Uterus (tissue), 4 donors: Measurements from ENCODE around the gene CISD2. TPM values are rescaled to one million over a fixed set of nuclear protein-coding genes. Genes with fewer than 3 reads are reported as not detected.
"Not testable (repeated sequence)": the region's sequence is repeated elsewhere in the genome, so short reads cannot be mapped to it uniquely, and the experiment has no call there.

Source experiments
- DNase-seq, 2 donors: peaks; one replicate each; pipeline ENCODE4 v3.0.0-alpha.2; 2019 to 2020
- H3K27ac ChIP-seq, 2 donors: fragments of 200-600 bp; sonication (generic); 1 replicate in 1 of 2; 2 replicates in 1 of 2; pipeline ENCODE4 v1.5.1; 2016 to 2018
- H3K27me3 ChIP-seq, 2 donors: fragments of 200-600 bp; sonication (generic); one replicate each; pipeline ENCODE4 v1.5.1; 2018 to 2019; ENCODE audit warnings: control low read depth in 1 of 2
- H3K36me3 ChIP-seq, 2 donors: fragments of 200-600 bp; sonication (generic); one replicate each; pipeline ENCODE4 v1.5.1; 2019; ENCODE audit warnings: control low read depth in 1 of 2
- H3K4me1 ChIP-seq, 2 donors: fragments of 200-600 bp; sonication (generic); one replicate each; pipeline ENCODE4 v1.5.1; 2018 to 2019; ENCODE audit warnings: control low read depth in 1 of 2
- H3K4me3 ChIP-seq, 2 donors: fragments of 200-600 bp; sonication (generic); 1 replicate in 1 of 2; 2 replicates in 1 of 2; pipeline ENCODE4 v1.5.1; 2018 to 2019; ENCODE audit warnings: mild to moderate bottlenecking in 1 of 2
- H3K9me3 ChIP-seq, 2 donors: fragments of 200-600 bp; sonication (generic); one replicate each; pipeline ENCODE4 v1.5.1; 2019; ENCODE audit warnings: control low read depth in 1 of 2
- POLR2A ChIP-seq, 2 donors: fragments of 450-650 bp; IDR thresholded peaks; one replicate each; pipeline ENCODE4 v1.6.1; 2016; ENCODE audit warnings: antibody characterized with exemption in 2 of 2, mild to moderate bottlenecking in 1 of 2, moderate library complexity in 1 of 2
- intact Hi-C: fragments of 100-400 bp; cut with DNase I; formaldehyde crosslinking; loops from one replicate; pipeline ENCODE4 v1.15.1; 2023; ENCODE audit warnings: low total_unique reads
- total RNA-seq, 4 donors: library from RNA; depleted of rRNA in 3 of 4; stranded (reverse); fragments of >200 nt in 3 of 4; gene quantifications; one replicate each; pipeline versions ENCODE4 v1.1.0 to v1.2.4, GENCODE V29; 2014 to 2023
- TF ChIP-seq, protein P1 (sequence below), 4 experiments: fragments of 200-600 bp in 2 of 4; fragments of 450-650 bp in 2 of 4; sonication (generic) in 2 of 4; IDR thresholded peaks; one replicate each; pipeline ENCODE4 v1.5.1; 2016 to 2019; ENCODE audit warnings: antibody characterized with exemption in 4 of 4, mild to moderate bottlenecking in 2 of 4, moderate library complexity in 1 of 4
- donor health status: DM: yes; HTN: yes; CAD: no.

The CISD2 gene
- total RNA-seq, 4 donors from 2014 or later, result 3.8 to 30.0 (median 19.4) TPM

DNA sequence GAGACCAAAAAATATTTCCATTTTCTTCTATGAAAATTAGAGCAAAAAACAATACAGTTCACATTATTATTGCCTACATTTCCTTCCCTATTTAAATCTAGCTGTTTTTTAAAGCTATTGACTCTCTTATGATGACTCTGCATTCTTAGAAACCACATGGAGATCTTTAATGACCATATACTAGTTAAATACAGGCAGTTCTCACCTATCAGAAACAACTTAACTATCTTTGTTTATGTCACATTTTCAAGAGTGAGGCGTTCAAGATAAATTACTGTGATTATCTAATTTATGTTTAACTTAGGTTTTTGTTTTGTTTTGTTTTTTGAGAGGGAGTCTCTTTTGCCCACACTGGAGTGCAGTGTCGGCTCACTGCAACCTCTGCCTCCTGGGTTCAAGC, 3.0 kb downstream of the CISD2 start:
- Histone ChIP-seq H3K4me3 (no peak overlapping the region), H3K36me3 (no peaks in the 10 kb centered on the region), H3K27me3 (no peaks in the 10 kb centered on the region), H3K27ac (no peak overlapping the region), H3K4me1 (peaks cover 0 to 8% of the 10 kb centered on the region in 2 donors), H3K9me3 (no peaks in the 10 kb centered on the region)
- intact Hi-C loops, result no loop called here
- no peak for DNase-seq
- TF ChIP-seq, protein P1, sequence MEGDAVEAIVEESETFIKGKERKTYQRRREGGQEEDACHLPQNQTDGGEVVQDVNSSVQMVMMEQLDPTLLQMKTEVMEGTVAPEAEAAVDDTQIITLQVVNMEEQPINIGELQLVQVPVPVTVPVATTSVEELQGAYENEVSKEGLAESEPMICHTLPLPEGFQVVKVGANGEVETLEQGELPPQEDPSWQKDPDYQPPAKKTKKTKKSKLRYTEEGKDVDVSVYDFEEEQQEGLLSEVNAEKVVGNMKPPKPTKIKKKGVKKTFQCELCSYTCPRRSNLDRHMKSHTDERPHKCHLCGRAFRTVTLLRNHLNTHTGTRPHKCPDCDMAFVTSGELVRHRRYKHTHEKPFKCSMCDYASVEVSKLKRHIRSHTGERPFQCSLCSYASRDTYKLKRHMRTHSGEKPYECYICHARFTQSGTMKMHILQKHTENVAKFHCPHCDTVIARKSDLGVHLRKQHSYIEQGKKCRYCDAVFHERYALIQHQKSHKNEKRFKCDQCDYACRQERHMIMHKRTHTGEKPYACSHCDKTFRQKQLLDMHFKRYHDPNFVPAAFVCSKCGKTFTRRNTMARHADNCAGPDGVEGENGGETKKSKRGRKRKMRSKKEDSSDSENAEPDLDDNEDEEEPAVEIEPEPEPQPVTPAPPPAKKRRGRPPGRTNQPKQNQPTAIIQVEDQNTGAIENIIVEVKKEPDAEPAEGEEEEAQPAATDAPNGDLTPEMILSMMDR (IDR thresholded peaks at IDR 0.05), result no peak
- TF ChIP-seq POLR2A (IDR thresholded peaks at IDR 0.05), result no peak

DNA sequence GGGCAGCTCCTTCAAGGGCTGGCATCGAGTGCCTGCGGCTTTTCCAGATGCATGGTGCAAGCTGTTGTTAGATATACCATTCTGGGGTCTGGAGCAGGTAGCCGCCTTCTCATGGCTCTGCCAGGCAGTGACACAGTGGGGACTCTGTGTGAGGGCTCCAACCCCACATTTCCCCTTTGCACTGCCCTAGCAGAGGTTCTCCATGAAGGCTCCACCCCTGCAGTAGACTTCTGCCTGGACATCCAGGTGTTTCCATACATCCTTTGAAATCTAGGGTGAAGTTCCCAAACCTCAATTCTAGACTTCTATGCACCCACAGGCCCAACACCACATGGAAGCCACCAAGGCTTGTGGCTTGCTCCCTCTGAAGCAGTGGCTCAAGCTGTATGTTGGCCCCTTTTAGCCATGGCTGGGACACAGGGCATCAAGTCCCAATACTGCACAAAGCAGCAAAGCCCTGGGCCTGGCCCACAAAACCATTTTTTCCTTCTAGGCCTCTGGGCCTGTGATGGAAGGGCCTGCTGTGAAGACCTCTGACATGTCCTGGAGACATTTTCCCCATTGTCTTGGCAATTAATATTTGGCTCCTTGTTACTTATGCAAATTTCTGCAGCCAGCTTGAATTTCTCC, 8.8 kb downstream of the CISD2 start:
- intact Hi-C loops, H3K4me3 ChIP-seq, H3K27ac ChIP-seq, H3K36me3 ChIP-seq, H3K4me1 ChIP-seq, H3K9me3 ChIP-seq, H3K27me3 ChIP-seq, DNase-seq: not testable (repeated sequence)

DNA sequence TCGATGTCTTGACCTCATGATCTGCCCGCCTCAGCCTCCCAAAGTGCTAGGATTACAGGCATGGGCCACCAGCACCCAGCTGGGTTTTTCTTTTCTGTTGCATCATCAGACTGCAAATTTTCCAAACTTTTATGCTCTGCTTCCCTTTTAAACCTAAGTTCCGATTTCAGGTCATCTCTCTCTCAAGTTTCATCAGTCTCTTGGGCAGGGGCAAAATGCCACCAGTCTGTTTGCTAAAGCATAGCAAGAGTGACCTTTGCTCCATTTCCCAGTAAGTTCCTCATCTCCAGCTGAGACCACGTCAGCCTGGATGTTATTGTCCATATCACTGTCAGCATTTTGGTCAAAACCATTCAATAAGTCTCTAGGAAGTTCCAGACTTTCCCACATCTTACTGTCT, 9.6 kb downstream of the CISD2 start:
- H3K27ac ChIP-seq, H3K27me3 ChIP-seq, DNase-seq, H3K4me3 ChIP-seq, H3K4me1 ChIP-seq, H3K9me3 ChIP-seq, H3K36me3 ChIP-seq, intact Hi-C loops: not testable (repeated sequence)

DNA sequence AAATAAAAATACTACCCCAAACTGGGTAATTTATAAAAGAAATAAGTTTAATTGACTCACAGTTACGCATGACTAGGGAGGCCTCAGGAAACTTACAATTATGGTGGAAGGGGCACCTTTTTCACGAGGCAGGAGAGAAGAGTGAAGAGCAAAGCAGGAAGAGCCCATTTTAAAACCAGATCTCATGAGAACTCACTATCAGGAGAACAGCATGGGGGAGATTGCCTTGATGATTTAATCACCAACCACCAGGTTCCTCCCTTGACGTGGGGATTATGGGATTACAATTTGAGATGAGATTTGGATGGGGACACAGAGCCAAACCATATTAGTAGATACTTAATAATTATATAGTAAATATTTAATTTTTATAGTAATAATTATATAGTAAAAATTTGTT, 10.1 kb downstream of the CISD2 start:
- intact Hi-C loops, result no loop called here
- no peaks in the 10 kb centered on the region for H3K27me3 ChIP-seq
- TF ChIP-seq, protein P1 (IDR thresholded peaks at IDR 0.05), result no peak
- no peak for TF ChIP-seq POLR2A (IDR thresholded peaks at IDR 0.05)
- H3K4me1 ChIP-seq, result no peaks in the 10 kb centered on the region
- H3K4me3 ChIP-seq, result no peak overlapping the region
- no peak for DNase-seq
- H3K27ac ChIP-seq, result no peak overlapping the region
- H3K9me3 ChIP-seq, result no peaks in the 10 kb centered on the region
- no peaks in the 10 kb centered on the region for H3K36me3 ChIP-seq

DNA sequence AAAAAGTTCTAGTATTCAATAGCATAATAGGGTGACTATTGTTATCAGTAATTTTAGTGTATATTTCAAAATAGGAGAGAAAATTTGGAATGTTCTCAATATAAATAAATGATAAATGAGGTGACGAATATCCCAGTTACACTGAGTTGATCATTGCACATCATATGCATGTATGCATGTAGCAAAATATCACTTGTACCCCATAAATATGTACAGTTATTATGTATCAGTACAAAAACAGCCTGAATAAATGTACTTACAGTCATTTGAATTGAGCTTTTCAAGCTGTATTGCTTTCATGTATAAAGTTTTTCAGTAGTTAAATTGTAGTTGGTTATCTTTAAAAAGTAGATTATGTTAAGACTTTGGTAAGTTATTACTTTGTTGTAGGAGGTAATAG, 12.6 kb downstream of the CISD2 start:
- no peaks in the 10 kb centered on the region for H3K27me3 ChIP-seq
- no peak overlapping the region for H3K27ac ChIP-seq
- H3K4me3 ChIP-seq, result no peak overlapping the region
- no peaks in the 10 kb centered on the region for H3K4me1 ChIP-seq
- intact Hi-C loops, result no loop called here
- H3K9me3 ChIP-seq, result no peaks in the 10 kb centered on the region
- DNase-seq, result no peak
- H3K36me3 ChIP-seq, result no peaks in the 10 kb centered on the region
- TF ChIP-seq POLR2A (IDR thresholded peaks at IDR 0.05), result no peak
- TF ChIP-seq, protein P1 (IDR thresholded peaks at IDR 0.05), result no peak

DNA sequence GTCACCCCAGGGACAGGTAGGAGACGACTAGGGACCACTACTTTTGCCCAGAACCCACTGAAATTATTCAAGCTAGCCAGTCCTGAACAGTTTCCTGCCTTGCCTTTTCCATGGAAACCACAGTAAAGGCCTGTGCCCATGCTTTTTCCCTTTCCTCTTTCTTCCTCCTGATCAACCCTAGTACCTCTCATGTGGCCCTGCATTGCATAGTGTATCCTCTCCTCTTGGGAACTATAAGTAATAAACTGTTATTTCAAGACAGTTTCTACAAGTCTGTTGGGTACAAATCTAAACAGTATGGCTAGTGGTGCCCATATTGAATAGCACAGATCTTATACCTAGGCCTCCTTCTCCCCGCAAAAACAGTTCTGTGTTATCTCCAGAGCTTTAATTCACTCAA, 14.5 kb downstream of the CISD2 start:
- Histone ChIP-seq H3K4me1 (no peaks in the 10 kb centered on the region), H3K9me3 (no peaks in the 10 kb centered on the region), H3K27ac (no peak overlapping the region), H3K36me3 (no peaks in the 10 kb centered on the region), H3K4me3 (no peak overlapping the region), H3K27me3 (no peaks in the 10 kb centered on the region)
- no peak for TF ChIP-seq POLR2A (IDR thresholded peaks at IDR 0.05)
- TF ChIP-seq, protein P1 (IDR thresholded peaks at IDR 0.05), result no peak
- DNase-seq, result no peak
- intact Hi-C loops, result no loop called here

DNA sequence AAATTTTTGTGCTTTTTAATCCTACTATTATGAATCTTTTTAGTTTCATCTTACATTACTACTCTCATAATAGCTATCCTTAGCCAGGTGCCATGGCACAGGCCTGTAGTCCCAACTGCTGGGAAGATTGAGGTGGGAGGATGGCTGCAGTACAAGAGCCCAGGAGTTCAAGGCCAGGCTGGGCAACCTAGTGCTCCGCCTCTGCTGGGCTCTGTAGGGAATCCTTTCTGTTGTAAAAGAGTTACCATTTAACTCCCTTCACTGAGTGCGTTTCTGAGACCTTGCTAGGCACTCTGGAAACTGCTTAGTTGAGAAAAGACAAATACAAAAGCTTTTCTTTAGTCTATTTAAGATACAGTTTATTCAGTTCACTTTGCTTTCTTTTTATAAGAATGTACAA, 19.8 kb downstream of the CISD2 start:
- H3K36me3 ChIP-seq, H3K4me3 ChIP-seq, intact Hi-C loops, H3K27ac ChIP-seq, DNase-seq, H3K4me1 ChIP-seq, H3K9me3 ChIP-seq, H3K27me3 ChIP-seq: not testable (repeated sequence)

DNA sequence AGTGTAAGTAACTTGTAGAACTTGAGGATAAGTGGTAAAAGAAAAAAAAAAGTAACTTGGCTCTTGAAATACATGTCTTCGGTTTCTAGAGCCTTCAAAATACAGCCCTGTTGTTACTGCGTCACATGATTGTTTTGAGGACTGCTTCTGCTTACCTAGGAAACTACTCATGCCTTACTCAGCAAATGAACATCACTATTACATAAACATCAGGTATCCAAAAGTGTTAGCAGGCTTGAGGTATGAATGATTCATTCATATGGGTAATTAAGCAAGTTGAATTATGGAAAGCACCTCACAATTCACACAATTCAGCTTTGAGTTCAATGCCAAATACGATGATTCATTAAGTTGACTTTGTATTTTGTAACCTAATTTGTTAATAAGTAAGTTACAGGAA, 21.1 kb downstream of the CISD2 start:
- H3K36me3 ChIP-seq, H3K9me3 ChIP-seq, intact Hi-C loops, H3K4me1 ChIP-seq, H3K27me3 ChIP-seq, DNase-seq, H3K27ac ChIP-seq, H3K4me3 ChIP-seq: not testable (repeated sequence)

DNA sequence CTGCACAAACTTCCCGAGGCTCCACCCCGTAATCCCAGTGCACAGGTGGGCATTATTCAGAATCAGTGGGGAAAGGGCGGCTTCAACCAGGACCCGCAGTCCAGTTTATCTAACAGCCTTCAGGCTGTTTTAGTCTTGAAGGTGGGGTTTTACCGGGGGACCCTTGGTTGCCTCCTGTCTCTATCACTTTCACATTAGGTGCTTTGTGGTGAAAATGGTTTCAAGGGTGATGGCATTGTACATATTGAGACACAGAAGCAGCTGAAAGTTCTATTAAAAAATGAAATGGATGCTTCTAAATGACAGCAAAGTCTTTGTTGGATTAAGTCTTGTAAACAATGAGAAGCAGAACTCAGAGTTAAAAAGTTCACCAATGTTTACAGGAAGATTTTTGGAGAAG, 27.8 kb downstream of the CISD2 start:
- H3K9me3 ChIP-seq, H3K4me3 ChIP-seq, H3K27me3 ChIP-seq, intact Hi-C loops, H3K27ac ChIP-seq, H3K36me3 ChIP-seq, DNase-seq, H3K4me1 ChIP-seq: not testable (repeated sequence)

DNA sequence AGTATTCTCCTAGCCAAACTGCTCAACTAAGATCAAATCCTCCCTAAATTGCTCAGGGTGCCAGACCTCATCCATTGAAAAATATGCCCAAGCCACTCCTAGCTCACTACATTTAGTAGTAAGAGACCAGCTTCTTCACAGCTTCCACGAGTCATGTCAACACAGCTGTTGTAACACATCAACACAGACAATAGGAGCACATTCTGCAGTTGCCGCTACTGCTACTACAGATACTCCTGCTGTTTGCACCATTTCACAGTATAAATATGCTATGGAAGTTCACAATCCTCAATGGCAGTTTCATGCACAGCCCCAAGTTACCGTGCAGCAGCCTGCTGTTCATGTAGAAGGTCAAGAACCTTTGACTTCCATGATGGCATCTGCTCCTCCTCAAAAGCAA, 28.8 kb downstream of the CISD2 start:
- intact Hi-C loops, DNase-seq, H3K9me3 ChIP-seq, H3K4me3 ChIP-seq, H3K27me3 ChIP-seq, H3K27ac ChIP-seq, H3K36me3 ChIP-seq, H3K4me1 ChIP-seq: not testable (repeated sequence)
